ENCODE results near the gene TMPRSS13. TPM values are rescaled to one million over a fixed set of nuclear protein-coding genes. Genes with fewer than 3 reads are reported as not detected.
"Not testable (repeated sequence)": the region's sequence is repeated elsewhere in the genome, so short reads cannot be mapped to it uniquely, and the experiment has no call there.

The TMPRSS13 gene
- polyA plus RNA-seq, 3 donors: 0.17 to 2.4 (median 0.37) TPM

DNA sequence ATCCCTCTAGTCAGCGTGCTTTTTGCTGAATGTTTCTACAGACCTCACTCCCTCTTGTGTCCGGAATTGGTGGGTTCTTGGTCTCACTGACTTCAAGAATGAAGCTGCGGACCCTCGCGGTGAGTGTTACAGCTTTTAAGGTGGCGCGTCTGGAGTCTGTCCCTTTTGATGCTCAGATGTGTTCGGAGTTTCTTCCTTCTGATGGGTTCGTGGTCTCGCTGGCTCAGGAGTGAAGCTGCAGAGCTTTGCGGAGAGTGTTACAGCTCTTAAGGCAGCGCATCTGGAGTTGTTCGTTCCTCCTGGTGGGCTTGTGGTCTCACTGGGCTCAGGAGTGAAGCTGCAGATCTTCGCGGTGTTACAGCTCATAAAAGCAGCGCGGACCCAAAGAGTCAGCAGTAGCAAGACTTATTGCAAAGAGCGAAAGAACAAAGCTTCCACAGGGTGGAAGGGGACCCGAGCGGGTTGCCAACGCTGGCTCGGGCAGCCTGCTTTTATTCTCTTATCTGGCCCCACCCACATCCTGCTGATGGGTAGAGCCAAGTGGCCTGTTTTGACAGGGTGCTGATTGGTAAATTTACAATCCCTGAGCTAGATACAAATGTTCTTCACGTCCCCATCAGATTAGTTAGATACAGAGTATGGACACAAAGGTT is 48.5 kb upstream of the TMPRSS13 start:
- DNase-seq: not testable (repeated sequence)

DNA sequence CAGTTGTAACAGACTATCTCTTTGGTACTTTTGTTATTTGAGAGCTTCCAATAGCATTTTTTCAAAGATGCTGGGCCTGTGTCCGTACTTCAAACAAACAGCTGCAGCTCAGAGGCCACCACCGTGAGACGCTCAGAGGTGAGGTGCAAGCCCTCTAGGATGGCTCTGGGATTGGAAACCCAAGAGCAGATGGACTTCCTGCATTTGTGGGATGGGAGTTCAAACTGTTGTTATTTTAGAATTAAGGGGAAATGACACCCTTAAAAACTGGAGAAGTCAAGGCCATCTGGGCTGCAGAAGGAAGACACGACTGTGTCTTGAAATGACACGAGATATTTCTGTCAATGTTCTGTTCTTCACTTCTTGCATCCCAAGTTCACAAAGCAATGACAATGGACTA is 47.8 kb upstream of the TMPRSS13 start:
- peak overlapping the region in 1 of 3 experiments; percentile 15 for H3K4me3 ChIP-seq (replicated peaks in 1 of 3; ENCODE audit: low read depth in 2 of 3, low read length in 3 of 3)
- DNase-seq: peak in 1 of 3 donors; percentile 31
- intact Hi-C loops (cut with micrococcal nuclease): no loop called here
- H3K9me3 ChIP-seq (replicated peaks in 1 of 2; ENCODE audit: control insufficient read depth in 1 of 2, insufficient read depth in 1 of 2, low read length in 2 of 2): no peaks in the 10 kb centered on the region
- H3K4me1 ChIP-seq (ENCODE audit: control insufficient read depth in 1 of 2, insufficient read depth in 2 of 2, low read length in 2 of 2): peaks cover 90 to 98% of the 10 kb centered on the region in 2 donors
- peak overlapping the region in 1 of 2 donors; percentile 58 for H3K4me3 Mint-ChIP-seq
- peak overlapping the region; percentile 57 to 71 for H3K27ac ChIP-seq (ENCODE audit: low read depth in 1 of 2, low read length in 2 of 2)
- no peaks in the 10 kb centered on the region for H4K20me1 ChIP-seq (ENCODE audit: insufficient read depth, low read length)
- peak overlapping the region; percentile 25 to 93 (median 90) for H3K27ac Mint-ChIP-seq
- peak overlapping the region; percentile 17 for H3K4me2 ChIP-seq (replicated peaks; ENCODE audit: extremely low read depth, low read length, poor library complexity, severe bottlenecking)
- H3K4me1 Mint-ChIP-seq: peaks cover 92% of the 10 kb centered on the region
- H3K27me3 Mint-ChIP-seq (ENCODE audit: low read depth in 3 of 3): peaks cover 0 to 4% (median 0%) of the 10 kb centered on the region in 3 donors
- H3K27me3 ChIP-seq (ENCODE audit: control insufficient read depth in 2 of 2, insufficient read depth in 2 of 2, low read length in 2 of 2): no peaks in the 10 kb centered on the region
- H3K36me3 Mint-ChIP-seq: peaks cover 9 to 13% of the 10 kb centered on the region in 2 donors
- peaks cover 0 to 4% (median 0%) of the 10 kb centered on the region in 7 donors for H3K9me3 Mint-ChIP-seq
- 6% methylated on average over 3 of the region's 5 CpGs for WGBS (ENCODE audit: insufficient coverage)
- no peak overlapping the region for H3K9ac ChIP-seq (ENCODE audit: insufficient read depth, low read length, poor library complexity, severe bottlenecking)
- TF ChIP-seq, protein P1, sequence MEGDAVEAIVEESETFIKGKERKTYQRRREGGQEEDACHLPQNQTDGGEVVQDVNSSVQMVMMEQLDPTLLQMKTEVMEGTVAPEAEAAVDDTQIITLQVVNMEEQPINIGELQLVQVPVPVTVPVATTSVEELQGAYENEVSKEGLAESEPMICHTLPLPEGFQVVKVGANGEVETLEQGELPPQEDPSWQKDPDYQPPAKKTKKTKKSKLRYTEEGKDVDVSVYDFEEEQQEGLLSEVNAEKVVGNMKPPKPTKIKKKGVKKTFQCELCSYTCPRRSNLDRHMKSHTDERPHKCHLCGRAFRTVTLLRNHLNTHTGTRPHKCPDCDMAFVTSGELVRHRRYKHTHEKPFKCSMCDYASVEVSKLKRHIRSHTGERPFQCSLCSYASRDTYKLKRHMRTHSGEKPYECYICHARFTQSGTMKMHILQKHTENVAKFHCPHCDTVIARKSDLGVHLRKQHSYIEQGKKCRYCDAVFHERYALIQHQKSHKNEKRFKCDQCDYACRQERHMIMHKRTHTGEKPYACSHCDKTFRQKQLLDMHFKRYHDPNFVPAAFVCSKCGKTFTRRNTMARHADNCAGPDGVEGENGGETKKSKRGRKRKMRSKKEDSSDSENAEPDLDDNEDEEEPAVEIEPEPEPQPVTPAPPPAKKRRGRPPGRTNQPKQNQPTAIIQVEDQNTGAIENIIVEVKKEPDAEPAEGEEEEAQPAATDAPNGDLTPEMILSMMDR (IDR thresholded peaks at IDR 0.05): no peak
- peak overlapping the region; percentile 32 for H2AFZ ChIP-seq (ENCODE audit: insufficient read depth, low read depth, low read length, poor library complexity, severe bottlenecking)
- H3K36me3 ChIP-seq (replicated peaks in 1 of 2; ENCODE audit: control insufficient read depth in 1 of 2, insufficient read depth in 2 of 2, low read length in 2 of 2): no peaks in the 10 kb centered on the region
- H3K79me2 ChIP-seq (ENCODE audit: insufficient read depth, low read length): peaks cover 3% of the 10 kb centered on the region

More for the DNA sequence above, 48.5 kb upstream of the TMPRSS13 start:
- WGBS (ENCODE audit: insufficient coverage): 82% methylated on average over 17 of the region's 23 CpGs
- Histone ChIP-seq H3K27ac (ENCODE audit: low read depth in 1 of 2, low read length in 2 of 2) (peak overlapping the region; percentile 57 to 71), H3K4me1 (ENCODE audit: control insufficient read depth in 1 of 2, insufficient read depth in 2 of 2, low read length in 2 of 2) (peaks cover 83 to 91% of the 10 kb centered on the region in 2 donors), H3K4me3 (replicated peaks in 1 of 3; ENCODE audit: low read depth in 2 of 3, low read length in 3 of 3) (peak overlapping the region in 1 of 3 experiments; percentile 15), H3K4me2 (replicated peaks; ENCODE audit: extremely low read depth, low read length, poor library complexity, severe bottlenecking) (peak overlapping the region; percentile 17)
- intact Hi-C loops (cut with micrococcal nuclease); H4K20me1 ChIP-seq (ENCODE audit: insufficient read depth, low read length); H3K27me3 Mint-ChIP-seq (ENCODE audit: low read depth in 3 of 3); H3K79me2 ChIP-seq (ENCODE audit: insufficient read depth, low read length); H2AFZ ChIP-seq (ENCODE audit: insufficient read depth, low read depth, low read length, poor library complexity, severe bottlenecking); H3K9ac ChIP-seq (ENCODE audit: insufficient read depth, low read length, poor library complexity, severe bottlenecking); H3K9me3 Mint-ChIP-seq; H3K27me3 ChIP-seq (ENCODE audit: control insufficient read depth in 2 of 2, insufficient read depth in 2 of 2, low read length in 2 of 2); H3K36me3 ChIP-seq (replicated peaks in 1 of 2; ENCODE audit: control insufficient read depth in 1 of 2, insufficient read depth in 2 of 2, low read length in 2 of 2); H3K9me3 ChIP-seq (replicated peaks in 1 of 2; ENCODE audit: control insufficient read depth in 1 of 2, insufficient read depth in 1 of 2, low read length in 2 of 2): not testable (repeated sequence)
- peak overlapping the region; percentile 66 to 93 (median 90) for H3K27ac Mint-ChIP-seq
- peak overlapping the region in 1 of 2 donors; percentile 58 for H3K4me3 Mint-ChIP-seq
- peaks cover 9 to 14% of the 10 kb centered on the region in 2 donors for H3K36me3 Mint-ChIP-seq
- H3K4me1 Mint-ChIP-seq: peaks cover 87% of the 10 kb centered on the region
